ENCODE results near the gene PIK3IP1. TPM values are rescaled to one million over a fixed set of nuclear protein-coding genes. Genes with fewer than 3 reads are reported as not detected.

Gene PIK3IP1
- 10 to 100 TPM in 2 of 4 donors, 1 to 10 TPM in 2; 3.1 to 16.4 (median 10.3) TPM for polyA plus RNA-seq
- long read RNA-seq, donor 1, transcript PIK3IP1-201 (6 exons, 2,467 nt), result major isoform, 14 of 21 reads
- long read RNA-seq, donor 1, partial matches to known transcripts, result 5 of 21 reads
- long read RNA-seq, donor 1, other reads (novel, unspliced or antisense), result 0 of 21 reads
- long read RNA-seq, donor 2, result 0 reads
- long read RNA-seq, donor 3, partial matches to known transcripts, result 0 of 2 reads
- long read RNA-seq, donor 3, other reads (novel, unspliced or antisense), result 0 of 2 reads
- long read RNA-seq, donor 4, partial matches to known transcripts, result 0 of 1 reads
- long read RNA-seq, donor 4, other reads (novel, unspliced or antisense), result 0 of 1 reads
- long read RNA-seq, donor 5, partial matches to known transcripts, result 0 of 1 reads
- long read RNA-seq, donor 5, other reads (novel, unspliced or antisense), result 0 of 1 reads
- long read RNA-seq, donor 6, result 0 reads
- long read RNA-seq, donor 7, partial matches to known transcripts, result 0 of 3 reads
- long read RNA-seq, donor 7, other reads (novel, unspliced or antisense), result 0 of 3 reads
- long read RNA-seq, donor 8, result 0 reads
- long read RNA-seq, donor 9, result 0 reads
- long read RNA-seq, donor 10, partial matches to known transcripts, result 0 of 4 reads
- long read RNA-seq, donor 10, other reads (novel, unspliced or antisense), result 0 of 4 reads

GRCh38 chr22:31292236-31292989, at the start of gene PIK3IP1:
Gene PIK3IP1, minus strand, starts transcription at chr22:31292488. Its CDS starts 144 bp downstream, at chr22:31292344.
- H3K27me3 ChIP-seq (ENCODE audit: control insufficient read depth in 3 of 3, insufficient read depth in 3 of 3, low read length in 3 of 3), result no peaks in the 10 kb centered on the region
- peak within 1 kb of the TSS; percentile 65 to 82 (median 81) for H3K4me3 ChIP-seq (ENCODE audit: low read depth in 1 of 3, low read length in 3 of 3)
- FAIRE-seq (no peak), DNase-seq (peak; percentile 90 to 92)
- H3K36me3 ChIP-seq (ENCODE audit: control insufficient read depth in 3 of 3, insufficient read depth in 2 of 3, low read depth in 1 of 3, low read length in 3 of 3), result peaks cover 0 to 22% (median 0%) of the 10 kb centered on the region in 3 donors
- 15 to 25% (median 19%) methylated on average over 19 of the region's 19 CpGs for WGBS, 3 donors
- H3K27ac ChIP-seq (ENCODE audit: low read depth in 1 of 3, low read length in 2 of 3), result peak within 1 kb of the TSS; percentile 62 to 100 (median 95)
- H3K9me3 ChIP-seq (ENCODE audit: control insufficient read depth in 2 of 2, insufficient read depth in 1 of 2, low read depth in 1 of 2, low read length in 1 of 2), result no peaks in the 10 kb centered on the region
- H3K4me1 ChIP-seq (ENCODE audit: control insufficient read depth in 3 of 3, insufficient read depth in 2 of 3, low read depth in 1 of 3, low read length in 2 of 3), result peaks cover 0 to 30% (median 6%) of the 10 kb centered on the region in 3 donors

GRCh38 chr22:31341386-31342088, 49.2 kb upstream of the PIK3IP1 start:
- DNase-seq, result peak in 1 of 2 donors; percentile 35
- Histone ChIP-seq H3K27ac (ENCODE audit: low read depth in 1 of 3, low read length in 2 of 3) (peak overlapping the region in 1 of 3 donors; percentile 64), H3K27me3 (ENCODE audit: control insufficient read depth in 3 of 3, insufficient read depth in 3 of 3, low read length in 3 of 3) (no peaks in the 10 kb centered on the region), H3K4me1 (ENCODE audit: control insufficient read depth in 3 of 3, insufficient read depth in 2 of 3, low read depth in 1 of 3, low read length in 2 of 3) (peaks cover 8 to 76% (median 16%) of the 10 kb centered on the region in 3 donors), H3K4me3 (ENCODE audit: low read depth in 1 of 3, low read length in 3 of 3) (no peak overlapping the region), H3K9me3 (ENCODE audit: control insufficient read depth in 2 of 2, insufficient read depth in 1 of 2, low read depth in 1 of 2, low read length in 1 of 2) (no peaks in the 10 kb centered on the region), H3K36me3 (ENCODE audit: control insufficient read depth in 3 of 3, insufficient read depth in 2 of 3, low read depth in 1 of 3, low read length in 3 of 3) (peaks cover 0 to 76% (median 0%) of the 10 kb centered on the region in 3 donors)
- 30 to 67% (median 47%) methylated on average over 14 of the region's 14 CpGs for WGBS, 3 donors
- no peak for FAIRE-seq

- Histone ChIP-seq H3K4me1 (ENCODE audit: control insufficient read depth in 3 of 3, insufficient read depth in 2 of 3, low read depth in 1 of 3, low read length in 2 of 3) (peaks cover 8 to 76% (median 16%) of the 10 kb centered on the region in 3 donors), H3K27ac (ENCODE audit: low read depth in 1 of 3, low read length in 2 of 3) (peak overlapping the region in 1 of 3 donors; percentile 64)
These were observed 48.5 kb upstream of the PIK3IP1 start for GRCh38 chr22:31340765-31341247.

DNA sequence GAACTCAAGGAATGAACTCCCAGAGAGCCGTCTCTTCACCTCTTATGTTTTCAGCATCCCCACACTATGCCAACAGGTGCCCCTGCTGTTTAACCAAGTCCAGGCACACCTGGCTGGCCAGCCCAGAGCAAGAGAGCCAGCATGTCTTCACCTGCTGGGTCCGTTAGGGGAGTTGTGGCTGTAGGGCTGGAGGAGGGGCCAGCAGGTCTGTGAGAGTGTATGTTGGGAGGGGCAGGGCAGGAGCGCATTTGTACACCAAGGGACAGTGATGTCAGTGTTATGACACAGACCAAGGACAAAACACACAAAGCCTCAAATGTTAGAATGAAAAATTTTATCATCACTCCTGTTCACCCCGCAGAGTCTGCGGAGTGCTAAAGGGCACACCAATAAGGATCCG, 48.1 kb upstream of the PIK3IP1 start:
- peak overlapping the region in 2 of 3 donors; percentile 17 to 71 for H3K27ac ChIP-seq (ENCODE audit: low read depth in 1 of 3, low read length in 2 of 3)
- H3K27me3 ChIP-seq (ENCODE audit: control insufficient read depth in 3 of 3, insufficient read depth in 3 of 3, low read length in 3 of 3), result no peaks in the 10 kb centered on the region
- peaks cover 8 to 76% (median 16%) of the 10 kb centered on the region in 3 donors for H3K4me1 ChIP-seq (ENCODE audit: control insufficient read depth in 3 of 3, insufficient read depth in 2 of 3, low read depth in 1 of 3, low read length in 2 of 3)
- 58 to 76% (median 74%) methylated on average over 6 of the region's 6 CpGs for WGBS, 3 donors
- FAIRE-seq (no peak), DNase-seq (peak in 1 of 2 donors; percentile 19)
- H3K36me3 ChIP-seq (ENCODE audit: control insufficient read depth in 3 of 3, insufficient read depth in 2 of 3, low read depth in 1 of 3, low read length in 3 of 3), result peaks cover 0 to 81% (median 2%) of the 10 kb centered on the region in 3 donors
- H3K9me3 ChIP-seq (ENCODE audit: control insufficient read depth in 2 of 2, insufficient read depth in 1 of 2, low read depth in 1 of 2, low read length in 1 of 2), result no peaks in the 10 kb centered on the region
- no peak overlapping the region for H3K4me3 ChIP-seq (ENCODE audit: low read depth in 1 of 3, low read length in 3 of 3)

More at GRCh38 chr22:31340765-31341247, 48.5 kb upstream of the PIK3IP1 start:
- H3K36me3 ChIP-seq (ENCODE audit: control insufficient read depth in 3 of 3, insufficient read depth in 2 of 3, low read depth in 1 of 3, low read length in 3 of 3), result peaks cover 0 to 76% (median 0%) of the 10 kb centered on the region in 3 donors
- no peak overlapping the region for H3K4me3 ChIP-seq (ENCODE audit: low read depth in 1 of 3, low read length in 3 of 3)
- DNase-seq, result peak; percentile 36 to 52
- H3K27me3 ChIP-seq (ENCODE audit: control insufficient read depth in 3 of 3, insufficient read depth in 3 of 3, low read length in 3 of 3), result no peaks in the 10 kb centered on the region
- FAIRE-seq, result no peak
- WGBS, 3 donors, result 6 to 16% (median 10%) methylated on average over 2 of the region's 2 CpGs
- H3K9me3 ChIP-seq (ENCODE audit: control insufficient read depth in 2 of 2, insufficient read depth in 1 of 2, low read depth in 1 of 2, low read length in 1 of 2), result no peaks in the 10 kb centered on the region

- Histone ChIP-seq H3K27ac (ENCODE audit: low read depth in 1 of 3, low read length in 2 of 3) (peak overlapping the region; percentile 47 to 71 (median 60)), H3K9me3 (ENCODE audit: control insufficient read depth in 2 of 2, insufficient read depth in 1 of 2, low read depth in 1 of 2, low read length in 1 of 2) (no peaks in the 10 kb centered on the region), H3K27me3 (ENCODE audit: control insufficient read depth in 3 of 3, insufficient read depth in 3 of 3, low read length in 3 of 3) (no peaks in the 10 kb centered on the region), H3K4me1 (ENCODE audit: control insufficient read depth in 3 of 3, insufficient read depth in 2 of 3, low read depth in 1 of 3, low read length in 2 of 3) (peaks cover 8 to 71% (median 13%) of the 10 kb centered on the region in 3 donors), H3K4me3 (ENCODE audit: low read depth in 1 of 3, low read length in 3 of 3) (no peak overlapping the region), H3K36me3 (ENCODE audit: control insufficient read depth in 3 of 3, insufficient read depth in 2 of 3, low read depth in 1 of 3, low read length in 3 of 3) (peaks cover 0 to 83% (median 2%) of the 10 kb centered on the region in 3 donors)
- FAIRE-seq, result no peak
- DNase-seq, result peak; percentile 70 to 76
- 14 to 51% (median 31%) methylated on average over 6 of the region's 6 CpGs for WGBS, 3 donors
These were observed 47.0 kb upstream of the PIK3IP1 start for GRCh38 chr22:31339148-31339832.

- Histone ChIP-seq H3K27ac (ENCODE audit: low read depth in 1 of 3, low read length in 2 of 3) (peak overlapping the region in 1 of 3 donors; percentile 50), H3K4me1 (ENCODE audit: control insufficient read depth in 3 of 3, insufficient read depth in 2 of 3, low read depth in 1 of 3, low read length in 2 of 3) (peaks cover 4 to 52% (median 5%) of the 10 kb centered on the region in 3 donors), H3K36me3 (ENCODE audit: control insufficient read depth in 3 of 3, insufficient read depth in 2 of 3, low read depth in 1 of 3, low read length in 3 of 3) (peaks cover 4 to 80% (median 9%) of the 10 kb centered on the region in 3 donors), H3K4me3 (ENCODE audit: low read depth in 1 of 3, low read length in 3 of 3) (no peak overlapping the region), H3K9me3 (ENCODE audit: control insufficient read depth in 2 of 2, insufficient read depth in 1 of 2, low read depth in 1 of 2, low read length in 1 of 2) (no peaks in the 10 kb centered on the region), H3K27me3 (ENCODE audit: control insufficient read depth in 3 of 3, insufficient read depth in 3 of 3, low read length in 3 of 3) (no peaks in the 10 kb centered on the region)
- DNase-seq (peak; percentile 79 to 91), FAIRE-seq (no peak)
- WGBS, 3 donors, result 31 to 67% (median 56%) methylated on average over 5 of the region's 5 CpGs
These were observed 44.9 kb upstream of the PIK3IP1 start for GRCh38 chr22:31337178-31337577.

GRCh38 chr22:31334329-31334728, 42.0 kb upstream of the PIK3IP1 start:
- no peak for DNase-seq
- no peak for FAIRE-seq
- no peak overlapping the region for H3K27ac ChIP-seq (ENCODE audit: low read depth in 1 of 3, low read length in 2 of 3)
- H3K36me3 ChIP-seq (ENCODE audit: control insufficient read depth in 3 of 3, insufficient read depth in 2 of 3, low read depth in 1 of 3, low read length in 3 of 3), result peaks cover 10 to 76% (median 16%) of the 10 kb centered on the region in 3 donors
- H3K9me3 ChIP-seq (ENCODE audit: control insufficient read depth in 2 of 2, insufficient read depth in 1 of 2, low read depth in 1 of 2, low read length in 1 of 2), result no peaks in the 10 kb centered on the region
- peaks cover 0 to 31% (median 0%) of the 10 kb centered on the region in 3 donors for H3K4me1 ChIP-seq (ENCODE audit: control insufficient read depth in 3 of 3, insufficient read depth in 2 of 3, low read depth in 1 of 3, low read length in 2 of 3)
- H3K4me3 ChIP-seq (ENCODE audit: low read depth in 1 of 3, low read length in 3 of 3), result no peak overlapping the region
- H3K27me3 ChIP-seq (ENCODE audit: control insufficient read depth in 3 of 3, insufficient read depth in 3 of 3, low read length in 3 of 3), result no peaks in the 10 kb centered on the region
- 82 to 88% (median 86%) methylated on average over 5 of the region's 5 CpGs for WGBS, 3 donors
